ENCODE data around the gene AHDC1.
"Not testable (repeated sequence)": the region's sequence is repeated elsewhere in the genome, so short reads cannot be mapped to it uniquely, and the experiment has no call there.

Gene AHDC1

DNA sequence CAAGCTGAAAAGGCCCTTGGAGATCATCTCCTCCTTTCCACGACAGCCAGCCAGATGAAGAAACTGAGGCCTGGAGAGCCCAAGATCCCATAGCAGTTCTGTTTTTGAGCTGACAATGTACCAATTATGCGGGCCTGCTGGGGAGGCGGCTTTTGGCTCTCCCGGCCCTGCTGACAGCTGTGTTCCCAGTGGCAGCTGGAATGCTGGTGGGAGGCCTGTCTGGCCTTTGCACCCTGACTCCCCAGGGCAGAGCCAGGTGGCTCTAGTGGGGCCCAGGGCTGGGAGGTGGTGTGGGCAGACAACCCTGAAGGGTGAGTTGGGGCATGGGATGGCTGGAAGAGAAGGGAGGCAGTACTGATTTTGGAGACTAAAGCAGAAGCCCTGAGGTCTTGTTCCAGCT is 83.3 kb downstream of the AHDC1 start:
- DNase-seq: peak in 35 of 58 donors; percentile 13 to 69 (median 29)

DNA sequence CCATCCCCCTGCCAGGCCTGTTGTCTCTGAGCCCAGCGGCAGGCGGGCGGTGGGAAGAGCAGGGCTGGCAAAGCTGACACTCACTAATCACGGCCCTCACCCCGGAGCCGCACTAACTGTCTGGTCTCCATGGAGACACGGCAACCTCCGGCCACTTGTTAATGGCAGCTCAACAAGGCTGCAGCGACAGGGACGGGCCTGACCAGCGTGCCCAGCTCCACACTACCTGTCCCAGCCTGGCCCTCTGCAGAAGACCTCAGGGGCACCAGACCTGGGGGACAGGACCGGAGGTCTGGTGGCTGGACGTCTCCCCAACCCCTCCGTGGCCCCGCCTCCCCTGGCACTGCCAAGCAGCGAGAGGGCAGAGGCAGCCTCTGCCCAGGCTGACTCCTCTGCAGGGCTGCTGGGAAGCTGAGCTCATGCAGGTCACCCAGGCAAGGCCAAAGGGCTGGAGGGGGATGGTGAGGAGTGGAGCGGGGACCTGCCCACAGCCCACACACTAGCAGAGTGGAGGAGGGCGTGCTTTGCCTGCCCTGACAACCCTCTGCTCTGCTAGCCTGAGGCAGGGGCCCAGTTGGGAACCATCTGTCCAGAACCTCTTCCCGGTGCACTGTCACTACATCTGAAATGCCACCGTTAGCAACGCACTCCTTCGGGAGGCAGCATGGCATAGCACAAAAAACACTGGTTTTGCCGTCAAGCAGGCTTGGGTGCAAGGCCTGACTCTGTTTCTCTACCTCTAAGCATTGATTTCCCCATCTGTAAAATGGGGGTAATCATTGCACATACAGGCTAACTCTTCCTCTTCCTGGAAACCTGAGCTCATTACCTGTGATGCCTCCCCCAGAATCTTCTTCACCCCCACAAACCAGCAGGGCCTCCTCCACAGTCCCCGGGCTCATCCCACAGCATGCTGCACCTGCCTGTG is 84.3 kb downstream of the AHDC1 start:
- peak in 51 of 58 donors; percentile 25 to 85 (median 66) for DNase-seq

DNA sequence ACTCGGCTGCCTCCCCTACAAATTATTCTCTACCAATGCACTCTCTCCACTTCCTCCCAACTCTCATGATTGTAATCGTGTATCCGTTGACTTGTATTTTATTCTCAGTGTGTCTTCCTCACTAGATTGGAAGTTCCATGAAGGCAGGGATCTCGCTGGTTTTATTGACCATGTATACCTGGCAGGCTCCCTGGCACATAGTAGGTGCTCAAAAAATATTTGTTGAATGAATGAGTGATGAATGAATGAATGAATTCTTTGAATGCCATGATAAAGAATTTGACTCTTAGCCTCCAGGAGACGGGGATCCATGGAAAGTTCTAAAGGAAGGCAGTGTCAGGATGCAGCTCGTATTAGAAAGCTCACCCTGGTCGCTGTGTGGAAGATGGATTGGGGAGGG is 85.1 kb downstream of the AHDC1 start:
- DNase-seq: no peak

DNA sequence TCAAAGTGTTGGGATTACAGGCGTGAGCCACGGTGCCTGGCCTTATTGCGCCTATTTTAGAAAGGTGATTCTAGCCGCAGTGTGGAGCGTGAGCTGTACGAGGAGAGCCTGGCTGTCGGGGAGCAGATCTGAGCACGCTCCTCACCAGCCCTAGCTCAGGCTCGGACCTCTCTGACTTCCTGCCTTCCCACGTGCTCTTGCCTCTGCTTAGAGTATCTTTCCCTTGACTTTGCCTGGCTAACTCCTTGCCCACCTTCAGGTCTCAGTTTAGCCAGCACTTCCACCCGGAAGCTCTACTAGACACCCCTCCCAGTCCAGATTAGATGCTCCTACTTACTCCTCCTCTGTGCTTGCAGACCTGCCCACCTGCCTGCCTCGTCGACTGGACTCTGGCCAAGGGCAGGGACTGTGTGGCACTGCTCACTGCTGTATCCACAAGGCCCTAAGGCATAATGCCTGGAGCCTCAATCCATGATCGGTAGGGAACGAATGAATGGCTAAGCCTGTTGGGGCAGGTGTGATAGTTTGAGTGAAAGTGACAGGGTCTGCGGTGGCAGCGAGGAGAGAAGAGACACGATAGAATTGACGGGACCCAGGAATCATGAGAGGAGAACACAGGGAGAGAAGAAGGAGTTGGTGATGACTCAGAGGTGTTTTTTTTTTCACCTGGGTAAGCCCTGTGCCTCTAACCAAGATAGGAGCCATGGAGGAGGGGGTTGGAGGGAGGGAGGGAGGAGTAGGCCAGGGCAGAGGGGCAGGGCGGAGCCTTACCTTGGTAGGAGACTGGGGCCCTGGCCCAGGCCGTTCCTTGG is 85.8 kb downstream of the AHDC1 start:
- DNase-seq: no peak

DNA sequence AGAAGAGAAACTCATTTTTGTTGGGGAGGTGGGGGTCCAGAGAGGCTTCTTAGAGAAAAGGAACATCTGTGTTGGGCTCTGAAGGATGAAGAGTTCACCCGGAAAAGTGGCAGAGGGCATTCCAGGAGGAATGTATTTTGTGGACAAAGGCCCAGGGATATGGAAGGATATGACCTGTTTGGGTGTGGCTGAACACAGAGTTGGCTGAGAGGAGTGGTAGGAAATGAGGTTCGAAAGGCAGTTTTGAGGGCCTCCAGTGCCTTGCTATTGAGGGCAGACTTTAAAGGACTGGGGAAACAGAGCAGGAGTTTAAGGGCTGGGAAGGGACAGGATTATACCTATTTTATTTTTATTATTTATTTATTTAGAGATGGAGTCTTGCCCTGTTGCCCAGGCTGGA is 86.6 kb downstream of the AHDC1 start:
- no peak for DNase-seq

DNA sequence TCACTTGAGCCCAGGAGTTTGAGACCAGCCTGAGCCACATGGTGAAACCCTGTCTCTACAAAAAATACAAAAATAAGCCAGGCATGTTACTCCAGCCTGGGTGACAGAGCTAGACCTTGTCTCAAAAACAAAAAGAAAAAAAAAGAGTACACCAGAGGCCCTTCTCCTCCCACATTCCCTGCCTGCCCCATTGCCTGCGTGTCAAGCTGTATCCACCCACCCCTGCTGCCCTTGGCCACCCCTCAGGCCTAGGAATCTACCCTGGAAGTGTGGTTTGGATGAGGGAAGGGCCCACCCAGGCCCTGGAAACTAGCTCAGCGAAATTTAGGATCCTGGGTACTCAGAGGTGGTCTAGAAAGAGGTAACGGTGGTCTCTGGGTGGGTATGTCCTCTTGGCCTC is 88.3 kb downstream of the AHDC1 start:
- DNase-seq: no peak

DNA sequence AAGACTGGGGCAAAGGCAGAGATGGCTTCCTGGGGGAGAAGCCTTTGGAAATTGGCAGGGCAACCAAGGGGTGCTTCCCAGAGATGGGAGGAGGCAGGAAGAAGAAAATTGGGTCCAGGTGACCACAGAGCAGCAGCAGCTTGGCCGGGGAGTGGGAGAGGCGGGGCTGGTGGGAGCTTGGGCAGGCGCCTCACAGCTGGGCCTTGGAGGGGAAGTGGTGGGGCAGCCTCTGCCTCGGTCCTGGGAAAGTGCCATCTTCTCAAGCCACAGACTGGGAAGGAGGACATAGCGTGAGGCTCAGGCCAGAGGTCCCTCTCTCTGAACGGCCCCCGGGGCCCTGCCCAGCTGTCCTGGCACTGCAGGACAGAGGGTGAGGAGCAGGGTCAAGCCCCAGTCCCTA is 90.0 kb downstream of the AHDC1 start:
- peak in 3 of 58 donors; percentile 4 to 15 (median 14) for DNase-seq

DNA sequence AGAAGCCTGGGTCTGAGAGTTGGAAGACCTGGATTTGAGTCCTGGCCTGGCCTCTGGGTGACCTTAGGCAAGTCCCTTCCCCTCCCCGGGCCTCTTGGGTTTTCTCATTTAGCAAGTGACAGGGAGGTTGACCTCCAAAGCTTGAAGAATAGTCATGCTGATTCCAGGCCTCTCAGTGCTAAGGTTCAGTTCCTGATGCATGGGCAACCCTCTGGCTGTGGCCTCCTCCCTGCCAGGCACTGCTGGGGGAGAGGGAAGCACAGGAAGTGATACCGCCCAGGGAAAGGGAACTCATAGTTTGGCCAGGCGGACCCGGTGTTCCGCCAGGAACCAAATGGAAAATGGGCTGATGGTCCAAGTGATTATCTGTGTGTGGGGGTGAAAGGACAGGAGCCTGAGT is 90.4 kb downstream of the AHDC1 start:
- no peak for DNase-seq

DNA sequence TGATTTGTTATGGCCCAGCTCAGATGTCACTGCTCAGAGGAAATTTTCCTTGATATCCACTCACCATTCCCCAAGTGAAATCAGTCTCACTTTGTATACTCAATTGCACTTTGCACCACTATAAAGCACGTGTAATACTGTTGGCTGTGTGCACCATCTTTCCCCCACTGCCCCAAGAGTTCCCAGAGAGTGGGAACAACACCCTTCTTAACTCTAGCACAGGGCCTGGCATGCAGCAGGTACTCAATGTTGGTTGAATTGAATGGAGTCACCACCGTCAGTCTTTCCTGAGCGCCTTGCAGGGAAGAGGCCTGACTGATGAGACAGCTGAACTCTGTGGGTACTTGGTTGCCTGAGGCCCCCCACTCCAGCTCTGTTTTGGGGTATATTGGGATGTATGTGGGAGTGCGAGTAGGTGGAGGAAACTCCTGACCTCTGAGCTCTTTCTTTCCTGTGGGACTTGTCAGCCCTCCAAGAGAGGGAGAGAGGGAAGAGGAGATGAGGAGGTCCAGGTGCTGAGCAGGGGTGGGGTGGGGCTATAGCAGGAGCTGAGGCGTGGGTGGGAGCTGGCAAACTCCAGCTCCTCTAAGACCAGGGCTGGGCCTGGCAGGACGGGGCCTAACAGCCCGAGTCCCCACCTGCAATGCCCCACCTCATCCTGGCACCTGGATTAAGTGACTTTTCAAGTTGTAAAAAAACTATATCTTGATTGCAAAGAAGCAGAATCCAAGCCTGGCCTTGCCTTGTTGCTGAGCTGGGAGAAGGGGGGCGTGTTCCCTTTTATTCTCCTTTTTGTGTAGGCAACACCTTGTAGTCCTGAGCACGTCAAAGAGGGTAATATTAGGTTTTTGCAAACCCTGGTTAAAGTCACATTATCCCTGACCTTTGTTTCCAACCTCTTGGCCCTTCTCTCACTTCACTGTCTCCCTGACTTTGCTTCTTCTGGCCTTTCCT is 94.5 kb downstream of the AHDC1 start:
- DNase-seq: no peak

DNA sequence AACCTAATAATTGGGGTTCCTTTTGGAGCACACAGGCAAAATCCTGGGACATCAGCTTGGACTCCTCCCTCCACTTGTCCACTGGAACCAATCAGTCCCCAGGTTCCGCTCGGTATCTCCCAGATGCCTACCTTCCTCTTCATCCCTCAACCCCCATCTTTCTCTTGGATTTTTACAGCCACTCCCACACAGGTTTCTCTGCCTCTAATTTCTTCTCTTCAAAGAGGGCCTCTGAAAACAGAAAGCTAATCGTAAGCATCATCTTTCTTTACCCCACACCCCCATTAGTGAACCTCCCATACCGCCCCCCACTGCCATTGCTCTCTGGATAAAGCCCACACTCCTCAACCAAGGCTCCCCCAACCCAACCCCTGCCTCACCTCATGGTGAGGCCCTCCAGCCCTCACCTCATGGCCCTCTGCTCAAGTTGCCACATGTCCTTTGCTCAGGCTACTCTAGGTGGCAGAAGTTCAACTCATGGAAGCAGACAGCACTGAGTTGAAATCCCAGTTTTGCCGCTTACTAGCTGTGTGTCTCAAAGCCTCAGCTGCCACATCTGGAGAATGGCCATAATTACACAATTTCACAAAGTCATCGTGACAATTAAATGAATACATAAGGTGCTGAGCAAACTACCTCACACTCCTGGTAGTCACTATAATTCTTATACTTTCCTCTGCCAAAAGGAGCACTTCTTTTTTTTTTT is 95.8 kb downstream of the AHDC1 start:
- DNase-seq: no peak

DNA sequence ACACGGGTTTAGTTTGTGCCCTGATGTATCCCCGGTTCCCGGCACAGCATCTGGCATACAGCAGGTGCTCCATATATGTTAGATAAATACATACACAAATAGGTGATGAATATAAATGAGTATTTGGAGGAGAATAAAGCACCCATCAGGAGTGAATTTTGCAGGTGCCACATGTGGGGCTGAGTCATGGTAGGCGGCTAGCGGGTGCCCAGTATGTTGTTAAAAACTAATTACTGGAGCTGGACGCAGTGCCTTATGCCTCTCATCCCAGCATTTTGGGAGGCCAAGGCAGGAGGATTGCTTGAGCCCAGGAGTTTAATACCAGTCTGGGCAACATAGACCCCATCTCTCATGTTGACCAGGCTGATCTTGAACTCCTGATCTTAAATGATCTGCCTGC is 97.2 kb downstream of the AHDC1 start:
- DNase-seq: no peak

DNA sequence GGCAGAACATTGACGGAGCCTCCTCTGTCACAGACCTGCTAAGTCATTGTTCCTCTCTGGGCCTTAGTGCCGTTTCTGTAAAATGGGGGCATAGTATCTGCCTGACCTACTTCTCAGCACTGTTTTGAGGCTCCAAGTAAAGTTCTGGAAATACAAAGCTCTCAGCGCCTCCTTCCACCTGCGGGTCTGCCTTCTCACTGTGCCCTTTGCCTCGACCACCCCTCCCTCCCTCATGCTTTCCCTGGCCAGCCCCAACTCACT is 98.6 kb downstream of the AHDC1 start:
- no peak for DNase-seq

DNA sequence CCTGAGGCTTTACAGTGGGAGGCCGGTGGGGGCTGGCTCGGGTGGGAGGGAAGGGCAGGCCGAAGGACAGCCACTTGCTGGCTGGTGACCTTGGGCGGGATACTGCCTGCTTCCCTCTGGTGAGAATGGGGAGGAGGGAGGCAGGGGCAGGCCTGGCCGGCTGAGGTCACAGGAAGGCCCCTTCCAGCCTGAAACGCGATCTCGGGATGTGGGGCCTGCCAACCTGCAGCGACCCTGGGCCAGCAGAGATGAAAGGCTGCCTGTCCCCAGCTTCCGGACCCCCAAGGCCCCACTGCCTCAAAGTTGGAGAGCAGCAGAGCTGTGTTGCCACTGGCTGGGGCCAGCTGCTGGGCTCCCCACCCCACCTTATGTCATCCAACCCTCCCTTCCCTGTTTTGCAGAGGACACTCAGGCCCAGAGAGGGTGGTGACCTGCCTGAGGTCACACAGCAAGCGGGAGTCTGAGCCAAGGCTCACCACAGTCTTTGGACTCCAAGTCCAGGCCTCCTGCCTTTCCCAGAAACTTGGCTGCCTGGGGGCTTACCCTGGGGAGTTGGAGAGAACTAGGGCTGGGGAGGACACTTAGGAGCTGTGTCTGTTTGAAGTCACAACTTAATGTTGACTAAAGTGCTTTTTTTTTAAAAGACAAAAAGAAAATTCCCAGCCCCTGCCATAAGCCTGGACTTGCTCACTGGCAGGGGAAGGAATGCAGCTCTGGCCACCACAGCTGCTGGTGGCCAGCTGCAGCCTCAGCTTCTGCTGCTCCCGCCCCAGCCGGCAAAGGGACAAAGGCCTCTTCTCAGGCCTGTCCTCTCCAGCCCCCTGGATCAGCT is 99.1 kb downstream of the AHDC1 start:
- peak in 53 of 58 donors; percentile 22 to 95 (median 77) for DNase-seq

DNA sequence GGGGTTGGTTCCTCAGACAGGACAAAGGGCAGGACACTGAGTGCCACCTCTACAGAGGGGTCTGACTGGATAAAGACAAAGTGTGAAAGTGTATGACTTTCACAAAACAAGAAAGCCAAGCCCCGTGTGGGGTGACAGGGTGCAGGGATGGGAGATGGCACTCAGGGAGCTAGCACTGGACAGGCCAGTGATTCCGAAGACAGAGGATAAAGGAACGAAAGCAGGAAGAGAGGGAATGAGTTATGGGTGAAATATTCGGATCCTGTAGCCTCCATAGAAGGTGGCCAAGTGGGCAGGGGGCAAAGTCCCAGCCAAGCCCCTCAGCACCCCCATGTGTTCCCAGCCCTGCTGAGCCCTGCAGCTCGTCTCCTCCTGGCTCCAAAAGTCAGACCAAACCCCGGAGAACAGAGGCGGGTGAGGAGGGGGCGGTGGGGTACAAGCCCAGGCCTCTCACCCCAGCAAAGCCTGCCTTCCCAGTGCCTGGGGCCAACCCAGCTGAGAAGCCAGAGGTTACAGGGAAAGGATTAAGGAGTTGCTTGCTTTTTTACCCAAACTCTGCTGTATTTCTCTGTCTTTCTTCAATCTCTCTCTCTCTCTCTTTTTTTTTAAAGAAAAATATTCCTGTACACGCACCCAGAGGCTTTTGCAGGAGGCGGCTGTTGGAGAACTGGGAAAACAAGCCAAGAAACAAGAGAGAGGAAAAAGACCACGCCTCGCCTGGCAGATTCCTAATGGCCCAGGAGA is 99.9 kb downstream of the AHDC1 start:
- DNase-seq: no peak

DNA sequence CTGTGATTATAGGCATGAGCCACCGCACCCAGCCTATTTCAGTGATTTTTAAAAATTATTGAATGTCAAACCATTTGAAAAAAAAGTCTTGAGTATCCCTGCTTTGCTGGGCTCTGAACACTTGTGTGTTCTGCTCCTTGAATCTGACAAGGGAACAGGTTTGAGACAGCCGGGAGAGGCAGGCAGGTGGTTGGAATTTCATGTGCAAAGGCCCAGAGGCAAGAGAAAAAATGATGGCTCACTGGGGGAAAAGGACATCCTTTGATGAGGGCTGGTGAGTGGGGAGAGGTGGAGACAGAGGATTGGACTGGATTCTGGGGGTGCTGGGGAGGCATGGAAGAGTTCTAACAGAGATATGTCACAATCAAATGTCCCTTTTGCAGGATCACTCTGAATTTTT is 100.9 kb downstream of the AHDC1 start:
- DNase-seq: no peak

DNA sequence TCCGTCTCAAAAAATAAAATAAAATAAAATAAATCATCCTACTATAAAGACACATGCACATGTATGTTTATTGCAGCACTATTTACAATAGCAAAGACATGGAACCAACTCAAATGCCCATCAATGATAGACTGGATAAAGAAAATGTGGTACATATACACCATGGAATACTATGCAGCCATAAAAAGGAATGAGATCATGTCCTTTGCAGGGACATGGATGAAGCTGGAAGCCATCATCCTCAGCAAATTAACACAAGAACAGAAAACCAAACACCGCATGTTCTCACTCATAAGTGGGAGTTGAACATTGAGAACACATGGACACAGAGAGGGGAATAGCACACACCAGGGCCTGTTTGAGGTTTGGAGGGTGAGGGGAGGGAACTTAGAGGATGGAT is 102.8 kb downstream of the AHDC1 start:
- not testable (repeated sequence) for DNase-seq

DNA sequence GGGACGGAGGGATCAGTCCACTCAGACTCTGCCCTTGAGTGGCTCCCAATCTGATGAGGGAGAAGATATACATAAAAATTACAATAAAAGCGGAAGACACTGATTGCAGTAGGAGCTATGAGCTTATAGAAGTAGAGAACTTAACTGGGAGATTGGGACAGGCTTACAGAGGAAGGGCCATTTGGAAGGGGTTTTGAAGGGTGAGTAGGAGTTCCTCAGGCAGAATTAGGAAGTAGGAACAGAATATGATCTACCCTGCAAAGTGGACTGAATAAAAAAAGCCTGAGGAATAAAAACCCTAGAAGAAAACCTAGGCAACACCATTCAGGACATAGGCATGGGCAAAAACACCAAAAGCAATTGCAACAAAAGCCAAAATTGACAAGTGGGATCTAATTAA is 104.8 kb downstream of the AHDC1 start:
- no peak for DNase-seq

DNA sequence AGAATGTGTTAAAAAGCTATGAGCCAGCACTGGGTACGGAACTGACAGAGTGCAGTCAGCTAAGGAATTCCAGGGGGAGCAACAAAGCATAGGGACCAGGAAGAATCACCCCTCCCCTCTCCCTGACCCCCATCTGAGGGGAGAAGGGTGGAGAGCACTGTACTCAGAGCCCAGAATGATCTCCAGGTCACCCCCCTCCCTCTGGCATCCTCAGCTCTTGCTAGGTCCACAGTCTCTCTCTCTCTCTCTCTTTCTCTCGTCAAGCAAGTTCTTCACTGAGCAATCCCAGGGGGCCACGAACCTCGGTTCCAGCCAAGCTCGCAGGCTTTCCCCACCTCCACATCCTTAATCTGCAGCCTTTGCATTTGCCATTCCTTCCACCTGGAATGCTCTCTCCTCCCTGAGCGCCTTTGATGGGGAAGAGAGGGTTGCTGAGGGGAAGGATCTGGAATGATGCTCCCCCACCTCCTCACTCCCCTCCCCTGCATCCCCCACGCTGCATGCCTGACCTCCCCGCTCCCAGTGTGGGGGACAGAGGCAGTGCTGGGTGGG is 107.3 kb downstream of the AHDC1 start:
- DNase-seq: peak in 1 of 58 donors; percentile 18

DNA sequence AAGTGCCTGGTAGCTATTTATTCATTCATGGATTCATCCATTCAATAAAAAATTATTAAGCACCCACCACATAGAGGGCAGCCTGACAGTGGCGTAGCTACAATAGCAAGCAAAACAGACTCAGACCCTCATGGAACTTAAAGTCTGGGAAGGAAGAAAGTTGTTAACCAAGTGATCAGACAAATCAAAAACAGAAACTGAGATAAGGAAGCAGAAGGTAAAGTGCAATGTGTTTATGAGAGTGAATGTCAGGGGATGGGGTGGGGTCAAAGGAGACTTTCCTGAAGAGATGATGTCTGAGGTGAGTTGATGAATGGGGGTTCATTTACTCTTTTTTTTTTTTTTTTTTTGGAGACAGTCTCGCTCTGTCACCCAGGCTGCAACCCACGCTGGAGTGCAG is 111.1 kb downstream of the AHDC1 start:
- no peak for DNase-seq
